RWPE2 (cell line): ENCODE data around the gene NRBF2.

ENCODE experiments used
- ATAC-seq: fragments of 200-7000 bp; cut with Tn5 transposase; 3 replicates; pipeline ENCODE4 v1.9.1; 2021; ENCODE audit warnings: low read depth
- DNase-seq: peaks from one replicate; pipeline ENCODE4 v3.0.0-alpha.2; 2020; ENCODE audit warnings: low spot score
- H3K27ac ChIP-seq: fragments of 450-650 bp; 2 replicates; pipeline ENCODE4 v1.5.1; 2017; ENCODE audit warnings: mild to moderate bottlenecking; ENCODE audit not compliant: poor library complexity, severe bottlenecking
- H3K27me3 ChIP-seq: fragments of 250-450 bp; sonication (Bioruptor Pico); 2 replicates; pipeline ENCODE4 v1.5.1; 2021; ENCODE audit warnings: mild to moderate bottlenecking, moderate library complexity; ENCODE audit not compliant: insufficient read depth, poor library complexity, severe bottlenecking
- H3K36me3 ChIP-seq: fragments of 250-450 bp; sonication (Bioruptor Pico); 2 replicates; pipeline ENCODE4 v1.5.1; 2020; ENCODE audit warnings: low read depth, mild to moderate bottlenecking, moderate library complexity
- H3K4me1 ChIP-seq: fragments of 250-450 bp; sonication (Bioruptor Pico); 2 replicates; pipeline ENCODE4 v1.5.1; 2021; ENCODE audit warnings: mild to moderate bottlenecking, moderate library complexity; ENCODE audit not compliant: insufficient read depth, poor library complexity, severe bottlenecking
- H3K4me3 ChIP-seq: fragments of 250-450 bp; sonication (Bioruptor Pico); 2 replicates; pipeline ENCODE4 v1.5.1; 2021; ENCODE audit warnings: mild to moderate bottlenecking, moderate library complexity; ENCODE audit not compliant: severe bottlenecking
- H3K9me3 ChIP-seq: fragments of 250-450 bp; sonication (Bioruptor Pico); 2 replicates; pipeline ENCODE4 v1.5.1; 2021; ENCODE audit warnings: mild to moderate bottlenecking, moderate library complexity; ENCODE audit not compliant: severe bottlenecking
- CTCF ChIP-seq: fragments of 450-650 bp; IDR thresholded peaks from one replicate; pipeline ENCODE4 v1.5.1; 2017; ENCODE audit warnings: mild to moderate bottlenecking, moderate library complexity; ENCODE audit not compliant: poor library complexity, severe bottlenecking

Gene NRBF2

GRCh38 chr10:63110940-63111339, 22.2 kb upstream of the NRBF2 start:
- TF ChIP-seq CTCF = no peak
- H3K4me1 ChIP-seq = peaks cover 29% of the 10 kb centered on the region
- ATAC-seq (no peak), DNase-seq (no peak)
- H3K4me3 ChIP-seq = no peak overlapping the region
- no peaks in the 10 kb centered on the region for H3K36me3 ChIP-seq
- no peaks in the 10 kb centered on the region for H3K27me3 ChIP-seq
- no peaks in the 10 kb centered on the region for H3K9me3 ChIP-seq
- H3K27ac ChIP-seq = no peak overlapping the region

GRCh38 chr10:63114031-63114814, 18.9 kb upstream of the NRBF2 start:
- DNase-seq (no peak), ATAC-seq (peak; percentile 81)
- TF ChIP-seq CTCF = no peak
- no peak overlapping the region for H3K4me3 ChIP-seq
- H3K9me3 ChIP-seq = no peaks in the 10 kb centered on the region
- H3K27ac ChIP-seq = peak overlapping the region; percentile 15
- no peaks in the 10 kb centered on the region for H3K36me3 ChIP-seq
- no peaks in the 10 kb centered on the region for H3K27me3 ChIP-seq
- H3K4me1 ChIP-seq = peaks cover 28% of the 10 kb centered on the region

GRCh38 chr10:63115732-63116383, 17.3 kb upstream of the NRBF2 start:
- DNase-seq (peak; percentile 78), ATAC-seq (peak; percentile 92)
- no peaks in the 10 kb centered on the region for H3K36me3 ChIP-seq
- H3K27ac ChIP-seq = peak overlapping the region; percentile 57
- no peak for TF ChIP-seq CTCF
- no peaks in the 10 kb centered on the region for H3K27me3 ChIP-seq
- H3K9me3 ChIP-seq = no peaks in the 10 kb centered on the region
- no peak overlapping the region for H3K4me3 ChIP-seq
- H3K4me1 ChIP-seq = peaks cover 28% of the 10 kb centered on the region

GRCh38 chr10:63116452-63117072, 16.6 kb upstream of the NRBF2 start:
- H3K4me3 ChIP-seq = no peak overlapping the region
- DNase-seq (no peak), ATAC-seq (no peak)
- H3K36me3 ChIP-seq = no peaks in the 10 kb centered on the region
- H3K27me3 ChIP-seq = no peaks in the 10 kb centered on the region
- H3K27ac ChIP-seq = peak overlapping the region; percentile 57
- no peaks in the 10 kb centered on the region for H3K9me3 ChIP-seq
- H3K4me1 ChIP-seq = peaks cover 28% of the 10 kb centered on the region
- no peak for TF ChIP-seq CTCF
